GM18505 (cell line): ENCODE results near the gene VOPP1.
A peak's percentile ranks its signal among the peaks of the same experiment; 100 is the strongest.

Source experiments
- ATAC-seq: cut with Tn5 transposase; IDR thresholded peaks from one replicate; pipeline ENCODE4 v1.9.1; 2021; ENCODE audit not compliant: unreplicated experiment
- POLR2A ChIP-seq: IDR thresholded peaks from 4 replicates; pipeline ENCODE4 v1.6.1; 2011; ENCODE audit warnings: borderline replicate concordance; ENCODE audit not compliant: insufficient read depth, insufficient read length; ENCODE audit errors: extremely low read depth

VOPP1 gene

DNA sequence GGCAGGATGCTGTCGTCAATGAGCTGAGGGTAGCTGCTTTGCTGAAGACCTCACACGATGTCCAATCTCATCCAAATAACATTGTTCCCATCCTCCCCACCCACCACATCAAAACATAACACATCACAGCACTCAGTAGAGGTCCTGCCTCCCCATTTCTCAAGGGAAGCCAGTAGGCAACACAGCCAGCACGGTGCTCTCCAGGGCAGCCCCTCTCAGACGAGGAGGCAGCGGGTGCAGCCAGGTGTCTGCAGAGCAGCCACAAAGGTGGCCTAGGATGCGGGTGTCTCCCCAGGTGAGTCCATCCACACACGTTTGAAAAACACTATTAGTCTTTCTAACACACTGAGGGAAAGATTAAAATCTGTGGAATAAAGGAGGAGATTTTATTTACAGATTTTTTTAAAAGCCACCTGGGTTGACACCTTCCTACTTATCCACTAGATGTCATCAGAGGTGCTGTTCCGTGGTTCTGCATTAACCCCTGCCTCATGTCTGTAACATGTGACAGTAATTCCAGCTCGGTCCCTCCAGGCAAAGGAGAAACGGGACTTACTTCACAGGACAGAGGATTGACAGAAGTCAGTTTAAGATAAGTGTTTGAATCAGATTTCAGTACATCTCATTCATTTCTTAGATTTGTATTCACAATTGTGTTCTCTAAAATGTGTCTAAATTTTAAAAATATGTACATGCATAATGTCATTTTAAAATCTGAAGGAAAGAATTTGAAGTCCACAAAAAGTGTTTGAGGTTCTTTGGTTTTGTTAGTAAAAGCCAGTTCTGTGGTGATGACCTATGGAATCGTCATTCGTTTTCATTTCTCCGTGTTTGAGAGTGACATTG lies 139.1 kb downstream of the VOPP1 start:
- TF ChIP-seq POLR2A, result no peak
- ATAC-seq, result peak; percentile 74

DNA sequence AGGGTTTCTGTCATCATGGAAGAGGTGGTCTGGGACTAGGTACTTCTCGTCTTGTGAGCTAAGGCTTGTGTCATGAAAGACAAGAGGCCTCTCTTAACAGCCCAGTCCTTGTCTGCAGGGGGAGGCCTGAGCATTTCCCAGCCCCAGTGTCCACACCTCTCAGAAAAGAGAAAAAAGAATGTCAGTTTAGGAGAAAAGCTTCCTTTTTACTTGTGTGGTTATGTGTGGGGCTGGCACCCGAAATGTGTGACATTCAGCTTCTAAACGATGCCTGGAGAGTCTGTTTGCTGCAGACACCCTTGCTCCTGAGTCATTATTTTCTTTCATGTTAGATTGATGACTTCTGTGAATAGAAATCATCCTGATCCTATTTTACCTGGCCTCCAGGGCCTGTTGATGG lies 139.8 kb downstream of the VOPP1 start:
- no peak for ATAC-seq
- TF ChIP-seq POLR2A, result no peak

DNA sequence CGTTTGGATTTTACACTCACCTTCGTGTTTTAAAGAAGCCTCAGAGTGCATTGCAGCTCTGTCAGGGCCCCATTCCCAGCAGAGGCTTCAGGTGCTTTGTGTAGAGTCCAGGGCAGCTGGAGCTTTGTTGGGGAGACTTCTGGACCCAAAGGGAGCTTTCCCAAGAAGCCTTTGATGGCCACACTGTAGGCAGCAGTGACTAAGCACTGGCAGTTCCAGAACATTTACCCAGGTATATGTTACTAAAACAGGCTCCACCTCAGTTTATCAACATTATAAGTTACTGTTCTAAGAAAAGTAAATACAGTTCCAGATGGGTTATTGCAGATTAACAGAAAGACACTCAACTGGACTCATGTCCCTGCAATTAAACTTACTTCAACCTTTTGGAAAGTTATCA lies 140.4 kb downstream of the VOPP1 start:
- no peak for TF ChIP-seq POLR2A

DNA sequence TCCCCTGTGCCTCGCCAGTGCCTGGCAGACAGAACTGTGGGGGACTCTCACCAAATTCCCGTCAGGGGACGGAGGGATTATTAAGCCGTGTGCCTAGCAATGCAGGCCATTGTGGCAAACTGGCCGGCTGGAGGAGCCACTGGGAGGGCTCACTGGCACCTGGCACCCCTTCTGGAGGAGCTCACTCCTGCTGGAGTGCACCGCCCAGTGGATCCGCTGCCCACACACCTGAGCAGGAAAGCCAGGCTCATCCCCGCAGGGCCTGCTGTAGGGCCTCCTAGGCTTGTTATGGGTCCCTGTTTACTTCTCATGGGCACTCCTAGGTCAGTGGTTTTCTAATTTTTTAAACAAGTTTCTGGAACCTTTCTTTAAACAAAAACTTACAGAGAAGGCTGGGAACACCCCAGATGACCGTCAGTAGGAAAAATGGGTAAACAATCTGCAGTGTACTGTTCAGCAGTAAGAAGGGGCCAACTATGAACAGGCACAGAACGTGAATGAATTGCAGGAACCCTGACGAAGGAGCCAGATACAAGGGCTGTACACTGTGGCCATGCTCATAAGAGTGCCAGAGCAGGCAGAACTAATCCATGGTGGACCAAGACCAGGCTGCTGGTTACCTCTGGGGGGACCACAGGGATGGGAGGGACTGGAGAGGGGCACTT lies 142.3 kb downstream of the VOPP1 start:
- no peak for ATAC-seq
- TF ChIP-seq POLR2A, result no peak

More for the DNA sequence above, 140.4 kb downstream of the VOPP1 start:
- ATAC-seq, result no peak

GRCh38 chr7:55427800-55428199 lies 144.5 kb downstream of the VOPP1 start:
- no peak for TF ChIP-seq POLR2A
- no peak for ATAC-seq

DNA sequence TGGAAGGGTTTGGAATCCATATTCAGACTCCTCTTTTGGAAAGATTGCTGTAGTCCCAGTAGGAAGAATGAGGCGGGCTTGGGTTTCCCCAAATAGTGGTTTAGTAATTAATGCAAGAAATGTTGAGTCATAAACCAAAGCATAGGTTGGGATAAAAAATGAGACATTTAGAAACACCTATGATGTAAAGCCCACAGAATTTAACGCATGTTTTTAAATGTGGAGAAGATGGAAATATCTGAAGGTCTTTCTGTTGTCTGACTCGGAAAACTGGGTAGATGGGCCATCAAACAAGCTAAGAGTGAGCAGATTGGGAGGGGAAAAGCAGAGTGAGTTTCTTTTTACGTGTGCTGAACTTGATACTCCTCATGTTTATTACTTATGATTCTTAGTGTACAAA lies 145.0 kb downstream of the VOPP1 start:
- no peak for ATAC-seq
- no peak for TF ChIP-seq POLR2A

GRCh38 chr7:55426676-55427075 lies 145.6 kb downstream of the VOPP1 start:
- ATAC-seq, result no peak
- no peak for TF ChIP-seq POLR2A

GRCh38 chr7:55425141-55425752 lies 147.1 kb downstream of the VOPP1 start:
- TF ChIP-seq POLR2A, result no peak
- no peak for ATAC-seq

DNA sequence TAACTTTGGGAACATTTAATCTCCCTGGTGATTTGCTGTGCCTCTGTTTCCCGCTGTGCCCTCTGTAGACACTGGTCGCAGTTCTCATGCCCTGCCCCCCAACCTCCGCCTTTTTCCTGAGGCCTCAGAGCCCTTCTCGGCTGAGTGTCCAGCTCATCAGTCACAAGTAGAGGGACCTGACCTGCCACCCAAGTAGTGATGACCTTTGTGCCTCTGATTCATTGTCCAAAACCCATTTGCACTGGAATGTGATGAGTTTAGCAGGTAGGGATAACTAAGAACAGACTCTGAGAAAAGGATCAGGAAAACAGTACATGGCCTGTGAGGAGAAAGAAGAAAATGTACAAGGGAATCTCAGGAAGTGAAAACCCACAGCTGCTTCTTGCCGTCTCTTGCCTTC lies 148.4 kb downstream of the VOPP1 start:
- TF ChIP-seq POLR2A, result no peak
- no peak for ATAC-seq

GRCh38 chr7:55423277-55423711 lies 149.0 kb downstream of the VOPP1 start:
- ATAC-seq, result no peak
- TF ChIP-seq POLR2A, result no peak
